Endodermal cell (in vitro differentiated cells): ENCODE data around the gene BBS9. TPM values are rescaled to one million over a fixed set of nuclear protein-coding genes. Genes with fewer than 3 reads are reported as not detected.

Experiments
- DNase-seq: peaks from one replicate; pipeline ENCODE4 v3.0.0-alpha.2; 2017
- H3K27ac ChIP-seq: 2 replicates; pipeline ENCODE4 v1.5.1; 2013; ENCODE audit warnings: mild to moderate bottlenecking, low read depth, low read length, moderate library complexity
- H3K27me3 ChIP-seq: 2 replicates; pipeline ENCODE4 v1.6.1; 2013; ENCODE audit warnings: mild to moderate bottlenecking, low read length, moderate library complexity; ENCODE audit not compliant: insufficient read depth, control insufficient read depth, poor library complexity, severe bottlenecking
- H3K36me3 ChIP-seq: 2 replicates; pipeline ENCODE4 v1.7.0; 2013; ENCODE audit warnings: mild to moderate bottlenecking, low read length, moderate library complexity; ENCODE audit not compliant: control insufficient read depth, insufficient read depth
- H3K4me1 ChIP-seq: one replicate; pipeline ENCODE4 v1.7.0; 2013; ENCODE audit warnings: low read length; ENCODE audit not compliant: control insufficient read depth, insufficient read depth
- H3K4me3 ChIP-seq: 2 replicates; pipeline ENCODE4 v1.5.1; 2013; ENCODE audit warnings: mild to moderate bottlenecking, low read length, moderate library complexity
- H3K9ac ChIP-seq: 2 replicates; pipeline ENCODE4 v1.6.1; 2013; ENCODE audit warnings: mild to moderate bottlenecking, low read length, moderate library complexity; ENCODE audit not compliant: poor library complexity, severe bottlenecking; ENCODE audit errors: extremely low read depth
- H3K9me3 ChIP-seq: 2 replicates; pipeline ENCODE4 v1.6.1; 2013; ENCODE audit warnings: mild to moderate bottlenecking, low read length, moderate library complexity; ENCODE audit not compliant: control insufficient read depth
- H3K27ac Mint-ChIP-seq: 2 replicates; pipeline ENCODE4 v1.8.0; 2020; ENCODE audit warnings: mixed read lengths
- H3K27me3 Mint-ChIP-seq: 2 replicates; pipeline ENCODE4 v1.8.0; 2021; ENCODE audit warnings: mild to moderate bottlenecking, mixed read lengths; ENCODE audit not compliant: insufficient read depth
- H3K36me3 Mint-ChIP-seq: 2 replicates; pipeline ENCODE4 v1.8.0; 2020; ENCODE audit warnings: low read depth, mixed read lengths
- H3K4me1 Mint-ChIP-seq: 2 replicates; pipeline ENCODE4 v1.8.0; 2020; ENCODE audit warnings: mixed read lengths
- H3K4me3 Mint-ChIP-seq: 2 replicates; pipeline ENCODE4 v1.8.0; 2020; ENCODE audit warnings: mild to moderate bottlenecking, moderate library complexity, mixed read lengths
- H3K9me3 Mint-ChIP-seq: 2 replicates; pipeline ENCODE4 v1.8.0; 2020; ENCODE audit warnings: mild to moderate bottlenecking, mixed read lengths
- WGBS, 2 experiments: methylation state at CpG; one replicate each; pipeline versions ENCODE4 v1.1.5 to v1.1.7; 2013; ENCODE audit warnings: missing lambda C conversion rate in 2 of 2, mixed read lengths in 1 of 2; ENCODE audit not compliant: insufficient coverage in 1 of 2, insufficient read length in 1 of 2; 5-methylcytosine and 5-hydroxymethylcytosine counted together
- total RNA-seq, 2 donors: library from RNA; stranded (reverse); fragmentation: NEBNext Ultra II Directional in 1 of 2; extraction: Animal tissue kit (Norgen Biotek cat#: 25700) in 1 of 2; gene quantifications; 2 replicates in 1 of 2; 3 replicates in 1 of 2; pipeline ENCODE4 v1.2.1, GENCODE V29; 2021
- TF ChIP-seq, protein P1 (sequence below): fragments of 200-600 bp; sonication (generic); conservative IDR thresholded peaks from 2 replicates; pipeline ENCODE4 v1.5.0; 2021; ENCODE audit warnings: antibody characterized with exemption, mild to moderate bottlenecking

The BBS9 gene
- total RNA-seq, 2 donors from 2014 or later: 20.7 to 21.6 TPM

DNA sequence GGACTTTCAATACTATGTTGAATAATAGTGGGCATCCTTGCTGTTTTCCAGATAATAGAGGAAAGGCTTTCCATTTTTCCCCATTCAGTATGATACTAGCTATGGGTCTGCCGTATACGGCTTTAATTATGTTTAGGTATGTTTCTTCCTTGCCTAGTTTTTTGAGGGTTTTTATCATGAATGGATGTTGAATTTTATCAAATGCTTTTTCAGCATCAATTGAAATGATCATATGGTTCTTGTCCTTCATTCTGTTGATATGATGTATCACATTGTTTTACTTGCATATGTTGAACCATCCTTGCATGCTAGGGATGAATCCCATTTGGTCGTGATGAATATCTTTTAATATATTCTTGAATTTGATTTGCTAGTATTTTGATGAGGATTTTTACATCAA is 11.0 kb upstream of the BBS9 start:
- H3K9me3 Mint-ChIP-seq: peaks cover 14% of the 10 kb centered on the region
- no peak overlapping the region for H3K27ac Mint-ChIP-seq

GRCh38 chr7:33127085-33127484 is 2.3 kb upstream of the BBS9 start:
- no peak for DNase-seq
- H3K4me3 ChIP-seq: no peak overlapping the region
- H3K4me3 Mint-ChIP-seq: no peak overlapping the region
- no peaks in the 10 kb centered on the region for H3K36me3 Mint-ChIP-seq
- WGBS, 2 experiments: 77% methylated on average over 2 of the region's 2 CpGs; no CpG with 5 or more reads in 1 of the 2 experiments
- H3K9me3 ChIP-seq: no peaks in the 10 kb centered on the region
- H3K4me1 Mint-ChIP-seq: peaks cover 12% of the 10 kb centered on the region
- peaks cover 8% of the 10 kb centered on the region for H3K27me3 Mint-ChIP-seq
- H3K9me3 Mint-ChIP-seq: no peaks in the 10 kb centered on the region
- no peaks in the 10 kb centered on the region for H3K36me3 ChIP-seq
- no peak overlapping the region for H3K27ac Mint-ChIP-seq
- no peak overlapping the region for H3K27ac ChIP-seq
- TF ChIP-seq, protein P1, sequence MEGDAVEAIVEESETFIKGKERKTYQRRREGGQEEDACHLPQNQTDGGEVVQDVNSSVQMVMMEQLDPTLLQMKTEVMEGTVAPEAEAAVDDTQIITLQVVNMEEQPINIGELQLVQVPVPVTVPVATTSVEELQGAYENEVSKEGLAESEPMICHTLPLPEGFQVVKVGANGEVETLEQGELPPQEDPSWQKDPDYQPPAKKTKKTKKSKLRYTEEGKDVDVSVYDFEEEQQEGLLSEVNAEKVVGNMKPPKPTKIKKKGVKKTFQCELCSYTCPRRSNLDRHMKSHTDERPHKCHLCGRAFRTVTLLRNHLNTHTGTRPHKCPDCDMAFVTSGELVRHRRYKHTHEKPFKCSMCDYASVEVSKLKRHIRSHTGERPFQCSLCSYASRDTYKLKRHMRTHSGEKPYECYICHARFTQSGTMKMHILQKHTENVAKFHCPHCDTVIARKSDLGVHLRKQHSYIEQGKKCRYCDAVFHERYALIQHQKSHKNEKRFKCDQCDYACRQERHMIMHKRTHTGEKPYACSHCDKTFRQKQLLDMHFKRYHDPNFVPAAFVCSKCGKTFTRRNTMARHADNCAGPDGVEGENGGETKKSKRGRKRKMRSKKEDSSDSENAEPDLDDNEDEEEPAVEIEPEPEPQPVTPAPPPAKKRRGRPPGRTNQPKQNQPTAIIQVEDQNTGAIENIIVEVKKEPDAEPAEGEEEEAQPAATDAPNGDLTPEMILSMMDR: no peak
- H3K9ac ChIP-seq: no peak overlapping the region
- no peaks in the 10 kb centered on the region for H3K27me3 ChIP-seq
- no peaks in the 10 kb centered on the region for H3K4me1 ChIP-seq

More for the DNA sequence above, 11.0 kb upstream of the BBS9 start:
- Mint-ChIP-seq H3K27me3 (peaks cover 31% of the 10 kb centered on the region), H3K4me3 (no peak overlapping the region), H3K36me3 (peaks cover 2% of the 10 kb centered on the region), H3K4me1 (no peaks in the 10 kb centered on the region)
- H3K4me3 ChIP-seq: no peak overlapping the region
- H3K27ac ChIP-seq: no peak overlapping the region
- TF ChIP-seq, protein P1: no peak
- no peak overlapping the region for H3K9ac ChIP-seq
- H3K4me1 ChIP-seq: no peaks in the 10 kb centered on the region
- peaks cover 7% of the 10 kb centered on the region for H3K9me3 ChIP-seq
- DNase-seq: no peak
- WGBS, 2 experiments: 93% methylated on average over 3 of the region's 3 CpGs; no CpG with 5 or more reads in 1 of the 2 experiments
- no peaks in the 10 kb centered on the region for H3K27me3 ChIP-seq
- H3K36me3 ChIP-seq: no peaks in the 10 kb centered on the region

- 0 to 3% methylated on average over 3 of the region's 3 CpGs for WGBS, 2 experiments
- Histone ChIP-seq H3K9me3 (no peaks in the 10 kb centered on the region), H3K27me3 (no peaks in the 10 kb centered on the region), H3K27ac (no peak overlapping the region), H3K4me1 (no peaks in the 10 kb centered on the region), H3K36me3 (no peaks in the 10 kb centered on the region), H3K9ac (peak overlapping the region; percentile 61), H3K4me3 (peak overlapping the region; percentile 94)
- TF ChIP-seq, protein P1: no peak
- H3K4me3 Mint-ChIP-seq: peak overlapping the region; percentile 90
- H3K27me3 Mint-ChIP-seq: peaks cover 5% of the 10 kb centered on the region
- DNase-seq: no peak
- H3K9me3 Mint-ChIP-seq: no peaks in the 10 kb centered on the region
- H3K4me1 Mint-ChIP-seq: peaks cover 12% of the 10 kb centered on the region
- peak overlapping the region; percentile 68 for H3K27ac Mint-ChIP-seq
- no peaks in the 10 kb centered on the region for H3K36me3 Mint-ChIP-seq
Observed at GRCh38 chr7:33128631-33128989, 754 bp upstream of the BBS9 start.
